WTC11 (cell line): ENCODE measurements around the gene PCDH9.

ENCODE experiments used
- CTCF ChIP-seq: fragments of 200-600 bp; IDR thresholded peaks from 2 replicates; pipeline ENCODE4 v1.8.0; 2022; ENCODE audit warnings: antibody characterized with exemption
- MLX ChIP-seq: sonication (generic); formaldehyde crosslinking; IDR thresholded peaks from 2 replicates; pipeline ENCODE4 v1.8.1; 2023; ENCODE audit warnings: mild to moderate bottlenecking, missing genetic modification reagents, moderate library complexity
- PRRX2 ChIP-seq: fragments of 250-450 bp; sonication (Bioruptor Pico); IDR thresholded peaks from 2 replicates; pipeline ENCODE4 v1.8.0; 2021; ENCODE audit warnings: mild to moderate bottlenecking
- ZNF121 ChIP-seq: sonication (generic); formaldehyde crosslinking; IDR thresholded peaks from 2 replicates; pipeline ENCODE4 v1.8.0; 2023; ENCODE audit warnings: missing genetic modification reagents
- ZNF512 ChIP-seq: sonication (generic); formaldehyde crosslinking; IDR thresholded peaks from 2 replicates; pipeline ENCODE4 v1.8.1; 2022; ENCODE audit warnings: missing genetic modification reagents, borderline replicate concordance

DNA sequence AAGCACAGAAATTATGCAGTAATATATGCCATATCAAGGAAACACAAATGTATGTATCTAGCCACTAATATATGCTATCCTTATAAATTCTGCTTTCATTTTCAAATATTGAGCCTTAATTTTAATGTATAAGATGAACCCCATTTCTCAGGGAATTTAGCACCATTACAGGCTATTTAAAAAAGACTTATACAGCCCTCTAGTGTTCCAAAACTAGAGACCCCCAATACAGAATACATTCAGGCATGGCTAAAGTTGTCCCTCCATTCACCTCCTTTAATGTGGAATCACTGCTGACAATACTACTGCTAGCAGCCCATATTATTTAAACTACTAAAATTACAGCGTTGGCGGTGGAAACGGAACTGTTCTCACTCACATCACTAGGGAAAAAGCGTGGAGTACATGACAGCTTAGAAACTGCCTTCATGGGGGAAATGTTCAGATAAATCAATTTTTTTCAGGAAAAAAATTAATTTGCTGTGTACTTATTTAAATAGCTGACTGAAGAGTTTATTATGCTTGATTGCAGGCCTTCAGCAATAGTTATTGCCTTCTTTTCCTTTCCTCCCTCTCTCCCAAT is 541.0 kb downstream of the PCDH9 start:
- no peak for TF ChIP-seq MLX (CRISPR knock-in tag)
- TF ChIP-seq ZNF512 (CRISPR knock-in tag): no peak
- no peak for TF ChIP-seq ZNF121 (CRISPR knock-in tag)
- no peak for TF ChIP-seq CTCF
- no peak for TF ChIP-seq PRRX2 (CRISPR knock-in tag)
